Stomach (tissue), 4 donors: ENCODE data around the gene CTNND2.

Experiments used
- CTCF ChIP-seq, 7 experiments: fragments of 450-650 bp in 4 of 7; fragments of 200-600 bp in 3 of 7; sonication (generic) in 3 of 7; IDR thresholded peaks; one replicate each; pipeline ENCODE4 v1.5.1; 2016 to 2019; ENCODE audit warnings: antibody characterized with exemption in 7 of 7, control low read depth in 2 of 7, mild to moderate bottlenecking in 1 of 7
- POLR2A ChIP-seq, 4 donors: fragments of 450-650 bp; IDR thresholded peaks; one replicate each; pipeline ENCODE4 v1.6.1; 2016; ENCODE audit warnings: antibody characterized with exemption in 4 of 4, control low read depth in 2 of 4, mild to moderate bottlenecking in 1 of 4, moderate library complexity in 1 of 4

DNA sequence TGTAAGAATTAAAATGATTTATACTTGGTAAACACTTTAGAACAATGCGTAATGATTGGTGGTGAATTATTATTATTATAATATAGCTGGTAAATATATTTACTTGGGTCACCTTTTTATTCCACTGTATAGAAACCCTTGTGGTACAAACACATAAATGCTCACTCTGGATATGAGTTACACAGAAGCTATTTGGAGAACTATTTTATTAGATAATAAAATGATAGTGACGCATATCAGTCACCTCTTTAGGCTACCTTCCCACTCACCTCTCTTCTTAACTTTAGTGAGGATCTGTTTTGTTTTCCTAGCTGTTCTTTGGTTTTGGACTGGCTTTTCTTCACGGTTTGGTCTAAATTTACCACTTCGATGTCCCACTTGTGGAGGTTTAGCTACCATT, 605.4 kb downstream of the CTNND2 start:
- no peak for TF ChIP-seq CTCF (IDR thresholded peaks at IDR 0.05)
- no peak for TF ChIP-seq POLR2A (IDR thresholded peaks at IDR 0.05)
